Thoracic aorta (tissue), 2 donors: ENCODE data around the gene UTS2R. TPM values are rescaled to one million over a fixed set of nuclear protein-coding genes. Genes with fewer than 3 reads are reported as not detected.
"Not testable (repeated sequence)": the region's sequence is repeated elsewhere in the genome, so short reads cannot be mapped to it uniquely, and the experiment has no call there.

ENCODE experiments used
- ATAC-seq: fragments of 150-250 bp; one replicate; pipeline ENCODE4 v1.8.0; 2017; ENCODE audit warnings: low read depth; ENCODE audit not compliant: insufficient number of reproducible peaks, low FRiP score
- DNase-seq: peaks from one replicate; pipeline ENCODE4 v3.0.0-alpha.2; 2020; ENCODE audit warnings: low spot score
- H3K27ac ChIP-seq, 2 donors: fragments of 200-600 bp; sonication (generic); 1 replicate in 1 of 2; 2 replicates in 1 of 2; pipeline ENCODE4 v1.5.1; 2016; ENCODE audit warnings: mild to moderate bottlenecking in 2 of 2, moderate library complexity in 2 of 2
- H3K27me3 ChIP-seq: fragments of 200-600 bp; sonication (generic); replicated peaks from 2 replicates; pipeline ENCODE4 v1.6.0; 2016; ENCODE audit warnings: mild to moderate bottlenecking; ENCODE audit not compliant: insufficient read depth
- H3K36me3 ChIP-seq: fragments of 200-600 bp; sonication (generic); one replicate; pipeline ENCODE4 v1.5.1; 2016
- H3K4me1 ChIP-seq, 2 donors: fragments of 200-600 bp; sonication (generic); 1 replicate in 1 of 2; 2 replicates in 1 of 2; pipeline versions ENCODE4 v1.5.1 to v1.6.0; 2016; ENCODE audit warnings: low read depth in 2 of 2, mild to moderate bottlenecking in 1 of 2; ENCODE audit not compliant: control insufficient read depth in 1 of 2
- H3K4me3 ChIP-seq: fragments of 200-600 bp; sonication (generic); 2 replicates; pipeline ENCODE4 v1.5.1; 2016; ENCODE audit warnings: mild to moderate bottlenecking
- H3K9me3 ChIP-seq: fragments of 200-600 bp; sonication (generic); 2 replicates; pipeline ENCODE4 v1.5.1; 2016
- CTCF ChIP-seq: fragments of 200-600 bp; sonication (generic); IDR thresholded peaks from one replicate; pipeline ENCODE4 v1.5.1; 2019; ENCODE audit warnings: antibody characterized with exemption
- total RNA-seq, 2 donors: library from RNA; depleted of rRNA; stranded (reverse); fragments of >200 nt; gene quantifications; one replicate each; pipeline versions ENCODE4 v1.1.0 to v1.2.3, GENCODE V29; 2016

The UTS2R gene
- total RNA-seq, 2 donors from 2014 or later: 0.27 TPM; not detected in 1

DNA sequence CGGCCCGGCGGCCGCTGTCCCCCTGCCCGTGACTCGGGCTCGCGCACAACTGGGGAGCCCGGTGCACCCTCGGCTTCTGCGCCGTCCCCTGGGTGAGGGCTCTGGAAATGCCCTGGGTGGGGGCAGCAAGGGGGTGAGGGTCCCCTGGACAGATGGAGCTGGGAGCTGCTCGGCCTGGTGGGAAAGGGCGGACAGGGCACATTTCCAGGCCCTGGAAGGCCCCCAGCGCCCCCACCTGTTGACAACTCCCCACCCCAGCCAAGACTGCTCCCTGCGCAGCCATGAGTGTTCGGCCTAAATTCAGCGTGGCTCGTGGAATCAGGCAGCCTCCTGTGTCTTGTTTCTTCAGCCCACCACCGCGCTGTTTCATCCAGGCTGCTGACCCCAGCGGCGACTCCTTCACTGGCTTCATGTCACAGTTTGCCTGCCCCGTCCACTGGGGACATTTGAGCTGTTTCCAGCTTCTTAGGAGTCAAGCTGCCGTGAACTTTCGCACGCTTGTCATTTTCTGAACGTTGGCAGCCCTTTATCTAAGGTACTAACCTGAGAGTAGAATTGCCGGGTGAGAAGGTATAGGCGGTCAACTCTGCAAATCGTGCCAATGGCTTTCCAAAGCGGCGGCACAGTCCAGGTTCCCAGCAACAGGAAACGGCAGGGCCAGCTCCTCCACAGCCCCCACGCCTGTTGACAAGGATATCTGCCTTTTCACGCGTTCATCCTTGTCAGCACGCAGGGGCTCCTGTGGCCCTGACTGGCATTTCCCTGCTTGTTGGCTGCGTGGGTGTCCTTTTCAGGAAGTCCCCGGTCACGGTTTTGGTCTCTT is 895 bp downstream of the UTS2R start:
- no peak overlapping the region for H3K27ac ChIP-seq
- H3K4me3 ChIP-seq: no peak overlapping the region
- no peak for DNase-seq
- peaks cover 27% of the 10 kb centered on the region for H3K27me3 ChIP-seq
- H3K9me3 ChIP-seq: no peaks in the 10 kb centered on the region
- peaks cover 5 to 20% of the 10 kb centered on the region in 2 donors for H3K4me1 ChIP-seq
- ATAC-seq: no peak
- no peaks in the 10 kb centered on the region for H3K36me3 ChIP-seq
- no peak for TF ChIP-seq CTCF

- not testable (repeated sequence) for DNase-seq, H3K36me3 ChIP-seq, H3K27ac ChIP-seq, H3K4me3 ChIP-seq, H3K9me3 ChIP-seq, ATAC-seq
- peaks cover 27% of the 10 kb centered on the region for H3K27me3 ChIP-seq
- peaks cover 5 to 23% of the 10 kb centered on the region in 2 donors for H3K4me1 ChIP-seq
Measured at GRCh38 chr17:82373072-82373452, 1.5 kb downstream of the UTS2R start.

DNA sequence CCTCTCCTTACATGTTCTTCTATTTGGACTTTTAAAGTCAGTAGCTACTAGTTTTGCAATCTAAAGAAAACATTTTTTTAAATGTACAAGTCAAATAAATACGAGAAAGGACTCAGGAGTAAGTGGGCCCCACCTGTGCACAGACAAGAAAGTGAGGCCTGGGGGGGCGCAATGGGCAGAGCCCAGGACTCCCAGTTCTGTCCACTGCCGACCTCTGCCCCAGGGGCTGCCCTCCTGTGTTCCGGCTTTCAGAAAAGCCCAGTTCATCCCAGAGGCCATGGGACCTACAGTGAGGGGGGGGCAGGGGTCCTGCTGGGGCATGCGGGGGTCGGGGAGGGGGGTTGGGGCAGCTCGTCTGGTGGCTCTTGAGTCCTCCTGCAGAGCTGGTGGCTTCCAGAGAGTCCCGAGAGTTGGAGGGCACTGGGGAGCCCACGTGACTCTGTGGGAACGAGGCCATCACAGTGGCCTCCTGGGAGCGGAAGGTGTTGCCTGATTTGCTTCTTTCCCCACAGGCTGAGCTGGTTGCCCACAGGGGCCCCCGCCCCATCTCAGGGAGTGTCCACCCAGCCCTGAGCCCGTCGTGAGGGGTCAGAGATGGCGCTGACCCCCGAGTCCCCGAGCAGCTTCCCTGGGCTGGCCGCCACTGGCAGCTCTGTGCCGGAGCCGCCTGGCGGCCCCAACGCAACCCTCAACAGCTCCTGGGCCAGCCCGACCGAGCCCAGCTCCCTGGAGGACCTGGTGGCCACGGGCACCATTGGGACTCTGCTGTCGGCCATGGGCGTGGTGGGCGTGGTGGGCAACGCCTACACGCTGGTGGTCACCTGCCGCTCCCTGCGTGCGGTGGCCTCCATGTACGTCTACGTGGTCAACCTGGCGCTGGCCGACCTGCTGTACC is 2.4 kb downstream of the UTS2R start:
- Histone ChIP-seq H3K27me3 (peaks cover 27% of the 10 kb centered on the region), H3K4me3 (no peak overlapping the region), H3K27ac (no peak overlapping the region), H3K36me3 (no peaks in the 10 kb centered on the region), H3K9me3 (no peaks in the 10 kb centered on the region), H3K4me1 (peaks cover 5 to 32% of the 10 kb centered on the region in 2 donors)
- DNase-seq (no peak), ATAC-seq (no peak)
- TF ChIP-seq CTCF: no peak

GRCh38 chr17:82374626-82375331 is 3.2 kb downstream of the UTS2R start:
- no peak overlapping the region for H3K27ac ChIP-seq
- no peak for TF ChIP-seq CTCF
- no peak overlapping the region for H3K4me3 ChIP-seq
- peaks cover 5 to 34% of the 10 kb centered on the region in 2 donors for H3K4me1 ChIP-seq
- peaks cover 27% of the 10 kb centered on the region for H3K27me3 ChIP-seq
- H3K36me3 ChIP-seq: no peaks in the 10 kb centered on the region
- ATAC-seq (no peak), DNase-seq (no peak)
- no peaks in the 10 kb centered on the region for H3K9me3 ChIP-seq

- no peak for TF ChIP-seq CTCF
- Histone ChIP-seq H3K9me3 (no peaks in the 10 kb centered on the region), H3K4me3 (no peak overlapping the region), H3K4me1 (peaks cover 3 to 36% of the 10 kb centered on the region in 2 donors), H3K27me3 (peaks cover 27% of the 10 kb centered on the region), H3K27ac (no peak overlapping the region), H3K36me3 (no peaks in the 10 kb centered on the region)
- ATAC-seq (no peak), DNase-seq (no peak)
Measured at GRCh38 chr17:82375359-82376041, 3.9 kb downstream of the UTS2R start.
